K562 (cell line): ENCODE data around the gene SLC2A10. TPM values are rescaled to one million over a fixed set of nuclear protein-coding genes. Genes with fewer than 3 reads are reported as not detected.

Source experiments
- CBX5 ChIP-seq: IDR thresholded peaks from 2 replicates; pipeline ENCODE4 v1.6.1; 2014; ENCODE audit warnings: low read depth, borderline replicate concordance
- CHD1 ChIP-seq: fragments of 200-600 bp; sonication (generic); IDR thresholded peaks from one replicate; pipeline ENCODE4 v1.6.1; 2012; ENCODE audit warnings: mild to moderate bottlenecking, moderate library complexity, low read length, inconsistent platforms
- EGR1 ChIP-seq: fragments of 450-650 bp; conservative IDR thresholded peaks from 2 replicates; pipeline ENCODE4 v1.6.1; 2017; ENCODE audit warnings: mild to moderate bottlenecking
- NR2F6 ChIP-seq: fragments of 450-650 bp; formaldehyde crosslinking; IDR thresholded peaks from 2 replicates; pipeline ENCODE4 v1.4.0; 2020; ENCODE audit warnings: mild to moderate bottlenecking
- PPARD ChIP-seq: fragments of 250-450 bp; sonication (Bioruptor Pico); IDR thresholded peaks from 2 replicates; pipeline ENCODE4 v1.8.0; 2022; ENCODE audit warnings: inconsistent platforms, mild to moderate bottlenecking, moderate library complexity
- TCFL5 ChIP-seq: fragments of 250-450 bp; sonication (Bioruptor Pico); conservative IDR thresholded peaks from 2 replicates; pipeline ENCODE4 v1.6.1; 2021; ENCODE audit warnings: mild to moderate bottlenecking, moderate library complexity, matching md5 sums
- ZNF232 ChIP-seq: sonication (generic); formaldehyde crosslinking; IDR thresholded peaks from 2 replicates; pipeline ENCODE4 v1.8.0; 2022; ENCODE audit warnings: mild to moderate bottlenecking, missing genetic modification reagents
- ZNF77 ChIP-seq: fragments of 250-450 bp; sonication (Bioruptor Pico); IDR thresholded peaks from 2 replicates; pipeline ENCODE4 v1.5.0; 2020
- ZNF785 ChIP-seq: fragments of 250-450 bp; sonication (Bioruptor Pico); IDR thresholded peaks from 2 replicates; pipeline ENCODE4 v1.4.0; 2020; ENCODE audit warnings: mild to moderate bottlenecking
- polyA plus RNA-seq, 8 experiments: library from polyadenylated mRNA; depleted of rRNA in 4 of 8; stranded (reverse) in 5 of 8; unstranded in 3 of 8; fragments of >200 nt; fragmentation: Nextera tagmentation in 2 of 8; fragmentation: Illumina TruSeq in 1 of 8; extraction: Ambion mirVana in 2 of 8; extraction: Trizol in 1 of 8; gene quantifications; 2 replicates each; pipeline versions ENCODE4 v1.2.1 to v1.2.3, GENCODE V29; 2011 to 2014; ENCODE audit warnings: inconsistent platforms in 1 of 8, missing spikeins in 1 of 8
- total RNA-seq, 7 experiments: library from RNA; depleted of rRNA in 6 of 7; stranded (reverse); fragments of >200 nt in 6 of 7; fragmentation: Illumina TruSeq in 2 of 7; extraction: Trizol in 2 of 7; gene quantifications; 2 replicates each; pipeline versions ENCODE4 v1.2.1 to v1.2.3, GENCODE V29; 2011 to 2021; ENCODE audit warnings: low replicate concordance in 1 of 7
- TF ChIP-seq, protein P1 (sequence below), 2 experiments: fragments of 450-650 bp; IDR thresholded peaks; 2 replicates each; pipeline ENCODE4 v1.6.1; 2016; ENCODE audit warnings: mild to moderate bottlenecking in 2 of 2, borderline replicate concordance in 1 of 2, low read depth in 1 of 2, moderate library complexity in 1 of 2
- TF ChIP-seq, protein P2 (sequence below): sonication (generic); formaldehyde crosslinking; IDR thresholded peaks from 2 replicates; pipeline ENCODE4 v1.8.0; 2023; ENCODE audit warnings: mild to moderate bottlenecking, missing genetic modification reagents
- TF ChIP-seq, protein P3 (sequence below): fragments of 150-350 bp; IDR thresholded peaks from 2 replicates; pipeline ENCODE4 v1.6.1; 2014; ENCODE audit warnings: low read depth, mild to moderate bottlenecking, low read length, borderline replicate concordance

Gene SLC2A10
- total and polyA plus RNA-seq, 9 of the 15 experiments (the other 6 are each of a cell fraction or from before 2014, with no cell fraction given): 0.01 to 1.8 (median 0.10) TPM

DNA sequence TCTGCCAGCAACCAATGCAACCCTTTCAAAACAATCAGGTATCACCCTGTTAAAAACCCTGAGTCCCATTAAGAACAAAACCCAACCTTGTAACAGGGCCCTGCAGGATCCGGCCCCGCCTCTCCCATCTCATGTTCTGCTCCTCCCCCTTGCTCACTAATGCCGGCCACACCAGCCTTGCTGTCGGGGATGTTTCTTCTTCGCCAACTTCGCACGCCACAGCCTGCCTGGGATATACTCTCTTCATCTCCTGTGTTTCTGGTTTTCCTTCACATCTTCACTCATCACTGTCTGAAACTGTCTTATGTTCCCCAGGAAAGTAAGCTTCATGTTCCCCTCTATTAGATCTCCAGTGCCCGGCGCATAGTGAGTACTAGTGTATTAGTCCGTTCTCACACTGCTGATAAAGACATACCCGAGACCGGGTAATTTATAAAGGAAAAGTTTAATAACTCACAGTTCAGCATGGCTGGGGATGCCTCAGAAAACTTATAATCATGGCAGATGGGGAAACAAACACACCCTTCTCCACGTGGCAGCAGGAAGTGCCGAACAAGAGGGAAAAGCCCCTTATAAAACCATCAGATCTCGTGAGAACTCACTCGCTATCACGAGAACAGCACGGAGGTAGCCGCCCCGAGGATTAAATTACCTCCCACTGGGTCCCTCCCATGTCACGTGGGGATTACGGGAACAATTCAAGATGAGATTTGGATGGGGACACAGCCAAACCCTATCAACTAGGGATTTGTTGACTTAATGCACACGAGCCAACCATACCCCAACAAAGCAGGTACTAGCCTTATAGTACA is 25.3 kb upstream of the SLC2A10 start (continued):
- TF ChIP-seq, protein P1, sequence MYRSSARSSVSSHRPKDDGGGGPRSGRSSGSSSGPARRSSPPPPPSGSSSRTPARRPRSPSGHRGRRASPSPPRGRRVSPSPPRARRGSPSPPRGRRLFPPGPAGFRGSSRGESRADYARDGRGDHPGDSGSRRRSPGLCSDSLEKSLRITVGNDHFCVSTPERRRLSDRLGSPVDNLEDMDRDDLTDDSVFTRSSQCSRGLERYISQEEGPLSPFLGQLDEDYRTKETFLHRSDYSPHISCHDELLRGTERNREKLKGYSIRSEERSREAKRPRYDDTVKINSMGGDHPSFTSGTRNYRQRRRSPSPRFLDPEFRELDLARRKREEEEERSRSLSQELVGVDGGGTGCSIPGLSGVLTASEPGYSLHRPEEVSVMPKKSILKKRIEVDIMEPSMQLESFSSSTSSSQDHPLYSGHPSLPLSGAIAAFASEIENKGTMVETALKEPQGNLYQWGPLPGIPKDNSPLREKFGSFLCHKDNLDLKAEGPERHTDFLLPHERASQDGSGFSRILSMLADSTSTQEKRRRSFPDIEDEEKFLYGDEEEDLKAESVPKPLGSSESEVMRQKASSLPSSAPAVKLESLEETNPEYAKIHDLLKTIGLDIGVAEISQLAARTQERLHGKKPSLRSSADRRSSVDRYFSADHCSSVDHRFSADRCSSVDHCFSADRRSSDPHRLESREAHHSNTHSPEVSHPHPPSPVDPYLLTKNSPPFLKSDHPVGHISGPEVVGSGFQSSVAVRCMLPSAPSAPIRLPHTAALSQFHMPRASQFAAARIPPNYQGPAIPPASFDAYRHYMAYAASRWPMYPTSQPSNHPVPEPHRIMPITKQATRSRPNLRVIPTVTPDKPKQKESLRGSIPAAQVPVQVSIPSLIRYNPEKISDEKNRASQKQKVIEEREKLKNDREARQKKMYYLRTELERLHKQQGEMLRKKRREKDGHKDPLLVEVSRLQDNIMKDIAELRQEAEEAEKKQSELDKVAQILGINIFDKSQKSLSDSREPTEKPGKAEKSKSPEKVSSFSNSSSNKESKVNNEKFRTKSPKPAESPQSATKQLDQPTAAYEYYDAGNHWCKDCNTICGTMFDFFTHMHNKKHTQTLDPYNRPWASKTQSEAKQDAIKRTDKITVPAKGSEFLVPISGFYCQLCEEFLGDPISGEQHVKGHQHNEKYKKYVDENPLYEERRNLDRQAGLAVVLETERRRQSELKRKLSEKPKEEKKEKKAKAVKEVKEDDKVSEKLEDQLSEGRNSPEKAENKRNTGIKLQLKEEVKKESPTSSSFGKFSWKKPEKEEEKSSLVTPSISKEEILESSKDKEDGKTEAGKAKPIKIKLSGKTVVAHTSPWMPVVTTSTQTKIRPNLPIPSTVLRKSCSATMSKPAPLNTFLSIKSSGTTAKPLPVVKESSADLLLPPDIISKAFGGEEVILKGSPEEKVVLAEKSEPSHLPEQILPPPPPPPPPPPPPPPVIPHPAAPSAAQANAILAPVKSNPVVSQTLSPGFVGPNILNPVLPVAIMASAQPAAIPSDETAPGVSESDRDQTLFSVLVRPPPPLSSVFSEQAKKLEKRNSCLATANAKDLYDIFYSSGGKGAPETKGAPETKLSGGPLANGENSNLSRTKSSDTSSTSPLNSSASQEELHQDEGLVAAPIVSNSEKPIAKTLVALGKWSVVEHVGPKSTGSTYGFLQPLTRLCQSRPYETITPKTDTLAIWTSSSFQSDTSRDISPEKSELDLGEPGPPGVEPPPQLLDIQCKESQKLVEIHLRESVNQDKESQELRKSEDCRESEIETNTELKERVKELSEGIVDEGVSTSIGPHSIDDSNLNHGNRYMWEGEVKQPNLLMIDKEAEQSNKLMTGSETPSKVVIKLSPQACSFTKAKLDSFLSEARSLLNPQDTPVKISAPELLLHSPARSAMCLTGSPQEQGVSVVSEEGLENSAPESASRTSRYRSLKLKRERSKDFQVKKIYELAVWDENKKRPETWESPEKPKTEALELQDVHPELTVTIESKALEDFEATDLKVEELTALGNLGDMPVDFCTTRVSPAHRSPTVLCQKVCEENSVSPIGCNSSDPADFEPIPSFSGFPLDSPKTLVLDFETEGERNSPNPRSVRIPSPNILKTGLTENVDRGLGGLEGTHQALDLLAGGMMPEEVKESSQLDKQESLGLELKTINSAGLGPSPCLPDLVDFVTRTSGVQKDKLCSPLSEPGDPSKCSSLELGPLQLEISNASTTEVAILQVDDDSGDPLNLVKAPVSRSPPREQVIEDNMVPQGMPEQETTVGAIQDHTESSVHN (IDR thresholded peaks at IDR 0.05; ENCODE audit: borderline replicate concordance in 1 of 2, low read depth in 1 of 2): 0 out of 4 replicates have a peak, but pooled peaks of 1 of the 2 experiments have one; percentile 60
- TF ChIP-seq CHD1 (no peak), CBX5 (no peak), NR2F6 (CRISPR knock-in tag) (no peak), PPARD (CRISPR knock-in tag) (no peak), EGR1 (no peak), ZNF785 (CRISPR knock-in tag) (no peak), ZNF232 (CRISPR knock-in tag) (no peak), ZNF77 (CRISPR knock-in tag) (no peak), TCFL5 (no peak)
- TF ChIP-seq, protein P2, sequence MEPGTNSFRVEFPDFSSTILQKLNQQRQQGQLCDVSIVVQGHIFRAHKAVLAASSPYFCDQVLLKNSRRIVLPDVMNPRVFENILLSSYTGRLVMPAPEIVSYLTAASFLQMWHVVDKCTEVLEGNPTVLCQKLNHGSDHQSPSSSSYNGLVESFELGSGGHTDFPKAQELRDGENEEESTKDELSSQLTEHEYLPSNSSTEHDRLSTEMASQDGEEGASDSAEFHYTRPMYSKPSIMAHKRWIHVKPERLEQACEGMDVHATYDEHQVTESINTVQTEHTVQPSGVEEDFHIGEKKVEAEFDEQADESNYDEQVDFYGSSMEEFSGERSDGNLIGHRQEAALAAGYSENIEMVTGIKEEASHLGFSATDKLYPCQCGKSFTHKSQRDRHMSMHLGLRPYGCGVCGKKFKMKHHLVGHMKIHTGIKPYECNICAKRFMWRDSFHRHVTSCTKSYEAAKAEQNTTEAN (CRISPR knock-in tag): no peak
- TF ChIP-seq, protein P3, sequence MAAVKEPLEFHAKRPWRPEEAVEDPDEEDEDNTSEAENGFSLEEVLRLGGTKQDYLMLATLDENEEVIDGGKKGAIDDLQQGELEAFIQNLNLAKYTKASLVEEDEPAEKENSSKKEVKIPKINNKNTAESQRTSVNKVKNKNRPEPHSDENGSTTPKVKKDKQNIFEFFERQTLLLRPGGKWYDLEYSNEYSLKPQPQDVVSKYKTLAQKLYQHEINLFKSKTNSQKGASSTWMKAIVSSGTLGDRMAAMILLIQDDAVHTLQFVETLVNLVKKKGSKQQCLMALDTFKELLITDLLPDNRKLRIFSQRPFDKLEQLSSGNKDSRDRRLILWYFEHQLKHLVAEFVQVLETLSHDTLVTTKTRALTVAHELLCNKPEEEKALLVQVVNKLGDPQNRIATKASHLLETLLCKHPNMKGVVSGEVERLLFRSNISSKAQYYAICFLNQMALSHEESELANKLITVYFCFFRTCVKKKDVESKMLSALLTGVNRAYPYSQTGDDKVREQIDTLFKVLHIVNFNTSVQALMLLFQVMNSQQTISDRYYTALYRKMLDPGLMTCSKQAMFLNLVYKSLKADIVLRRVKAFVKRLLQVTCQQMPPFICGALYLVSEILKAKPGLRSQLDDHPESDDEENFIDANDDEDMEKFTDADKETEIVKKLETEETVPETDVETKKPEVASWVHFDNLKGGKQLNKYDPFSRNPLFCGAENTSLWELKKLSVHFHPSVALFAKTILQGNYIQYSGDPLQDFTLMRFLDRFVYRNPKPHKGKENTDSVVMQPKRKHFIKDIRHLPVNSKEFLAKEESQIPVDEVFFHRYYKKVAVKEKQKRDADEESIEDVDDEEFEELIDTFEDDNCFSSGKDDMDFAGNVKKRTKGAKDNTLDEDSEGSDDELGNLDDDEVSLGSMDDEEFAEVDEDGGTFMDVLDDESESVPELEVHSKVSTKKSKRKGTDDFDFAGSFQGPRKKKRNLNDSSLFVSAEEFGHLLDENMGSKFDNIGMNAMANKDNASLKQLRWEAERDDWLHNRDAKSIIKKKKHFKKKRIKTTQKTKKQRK: no peak
